Stimulated activated CD8-positive, alpha-beta memory T cell treated with anti-CD3 and anti-CD28 coated beads, Interleukin-12 subunit alpha, Interleukin-12 subunit beta, amount 100 ng/mL, for 24 hours (primary cell): ENCODE results near the gene SAMHD1.
"Not testable (repeated sequence)": the region's sequence is repeated elsewhere in the genome, so short reads cannot be mapped to it uniquely, and the experiment has no call there.

Source experiments
- DNase-seq: peaks from one replicate; pipeline ENCODE4 v3.0.0-alpha.2; 2020; ENCODE audit errors: extremely low read depth

Gene SAMHD1

DNA sequence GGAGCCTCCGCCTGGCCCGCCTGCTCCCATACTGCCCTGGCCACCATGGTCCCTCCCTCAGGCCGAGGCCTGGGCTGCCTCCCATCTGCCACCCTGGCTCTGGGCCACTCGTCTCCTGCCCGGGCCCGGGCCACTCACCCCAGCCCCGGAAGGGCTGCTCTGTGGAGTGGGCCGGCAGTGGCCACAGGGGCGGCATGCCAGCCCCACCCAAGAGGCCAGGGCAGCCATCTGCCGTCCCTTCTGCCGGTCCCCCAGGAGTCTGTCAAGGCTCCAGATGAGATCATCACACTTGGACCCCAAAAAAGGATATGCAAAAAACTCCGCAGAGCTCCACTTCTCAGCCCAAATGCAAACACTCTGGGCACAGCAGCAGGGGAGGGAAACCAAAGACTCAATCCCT is 99.3 kb downstream of the SAMHD1 start:
- DNase-seq, result no peak

DNA sequence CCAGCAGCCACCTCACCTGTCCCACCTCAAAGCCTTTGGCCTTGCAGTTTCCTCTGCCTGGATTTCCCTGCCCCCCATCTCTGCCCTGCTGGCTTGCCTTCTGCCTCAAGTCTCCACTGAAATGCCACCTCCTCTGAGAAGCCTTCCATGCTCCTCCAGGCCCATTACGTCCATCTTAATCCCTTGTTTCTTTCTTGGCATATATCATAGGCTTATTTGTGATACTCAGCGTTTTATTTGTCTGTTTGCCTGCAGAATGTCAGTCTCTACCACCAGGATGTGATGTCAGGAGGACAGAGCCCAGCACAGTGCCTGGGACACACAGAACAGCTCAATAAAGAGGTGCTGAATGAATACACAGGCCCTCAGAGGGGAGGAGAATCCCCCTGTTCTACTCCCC is 100.0 kb downstream of the SAMHD1 start:
- no peak for DNase-seq

DNA sequence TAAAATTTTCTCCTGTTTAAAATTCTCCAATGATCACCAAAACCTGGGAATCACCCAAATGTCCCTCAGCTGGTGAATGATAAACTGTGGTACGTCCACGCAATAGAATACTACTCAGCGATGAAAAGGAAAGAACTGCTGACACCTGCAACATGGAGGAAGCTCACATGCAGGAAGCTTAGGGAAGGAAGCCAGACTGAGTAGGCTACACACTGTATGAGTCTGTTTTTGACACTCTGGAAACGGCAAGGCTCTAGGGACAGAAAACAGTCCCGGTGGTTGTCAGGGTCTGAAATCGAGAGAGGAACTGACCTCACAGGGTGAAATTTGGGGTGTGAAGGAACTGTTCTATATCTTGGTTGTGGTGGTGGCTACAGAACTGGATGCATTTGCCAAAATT is 100.7 kb downstream of the SAMHD1 start:
- no peak for DNase-seq

DNA sequence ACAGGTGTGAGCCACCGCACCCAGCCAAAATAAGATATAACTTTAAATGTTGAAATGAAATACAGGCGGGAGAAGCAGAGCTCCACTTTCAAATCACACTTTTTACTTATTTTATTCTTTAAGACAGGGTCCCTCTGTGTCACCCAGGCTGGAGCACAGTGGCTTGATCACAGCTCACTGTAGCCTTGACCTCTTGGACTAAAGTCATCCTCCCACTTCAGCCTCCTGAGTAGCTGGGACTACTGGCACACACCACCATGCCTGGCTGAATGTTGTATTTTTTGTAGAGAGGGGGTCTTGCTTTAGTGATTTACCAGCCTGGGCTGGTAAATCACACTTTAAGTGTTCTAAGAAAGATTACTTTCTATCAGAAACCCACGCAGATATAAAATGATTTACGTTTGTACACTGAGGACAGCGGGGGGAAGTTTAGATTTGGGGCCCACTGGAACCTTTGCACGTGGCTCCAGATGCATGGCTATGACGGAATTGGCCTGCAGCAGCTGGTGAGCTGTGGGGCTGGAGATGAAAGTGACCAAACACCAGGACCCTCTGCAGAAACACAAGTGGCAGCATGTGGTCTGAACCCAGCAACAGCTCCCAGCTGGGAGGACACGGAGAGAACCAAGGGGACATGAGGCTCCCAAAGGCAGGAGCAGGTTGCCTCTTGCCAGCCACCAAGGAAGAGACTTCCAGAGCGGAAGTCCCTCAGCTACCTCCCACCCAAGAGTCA is 102.0 kb downstream of the SAMHD1 start:
- no peak for DNase-seq

DNA sequence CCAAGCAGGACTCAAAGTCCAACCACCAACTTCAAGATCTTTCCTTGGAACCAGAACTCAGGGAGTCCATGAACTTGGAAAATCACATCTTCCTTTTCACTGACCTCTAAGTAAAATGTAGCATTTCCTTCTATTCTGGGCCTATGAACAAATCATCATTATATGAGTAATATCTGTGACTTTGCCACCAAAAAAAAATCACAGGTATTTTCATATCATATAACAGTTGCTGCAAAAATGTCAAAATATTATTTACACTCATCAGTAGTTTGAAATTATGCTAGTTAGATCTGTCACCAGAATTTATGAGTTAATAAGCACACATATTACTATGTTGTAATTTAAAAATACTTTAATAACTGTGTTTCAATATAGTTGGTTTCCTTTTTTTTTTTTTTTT is 102.8 kb downstream of the SAMHD1 start:
- no peak for DNase-seq

DNA sequence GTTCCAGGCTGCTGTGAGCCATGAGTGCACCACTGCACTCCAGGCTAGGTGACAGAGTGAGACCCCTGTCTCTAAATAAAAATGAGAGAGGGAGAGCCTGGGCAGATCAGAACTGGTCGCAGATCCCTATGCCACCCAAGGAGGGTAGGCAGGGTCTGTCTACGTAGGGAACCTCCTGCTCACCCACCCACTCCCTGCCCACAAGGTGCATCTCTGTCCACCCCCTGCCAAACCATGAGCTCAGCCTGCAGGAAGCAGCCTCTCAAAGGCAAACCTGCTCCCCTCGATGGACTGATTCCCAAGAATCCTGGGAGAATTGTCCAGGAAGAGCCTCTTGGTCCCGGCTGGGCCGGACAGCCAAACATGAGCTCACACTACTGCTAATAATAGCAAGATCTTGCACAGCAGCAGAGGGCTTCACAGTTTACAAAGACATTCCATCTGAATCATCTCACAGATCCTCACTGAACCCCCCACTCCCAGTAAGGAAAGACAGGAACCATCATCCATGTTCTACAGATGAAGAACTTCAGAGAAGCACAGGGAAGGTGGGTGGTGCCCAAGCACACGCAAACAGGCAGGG is 103.3 kb downstream of the SAMHD1 start:
- DNase-seq, result no peak

DNA sequence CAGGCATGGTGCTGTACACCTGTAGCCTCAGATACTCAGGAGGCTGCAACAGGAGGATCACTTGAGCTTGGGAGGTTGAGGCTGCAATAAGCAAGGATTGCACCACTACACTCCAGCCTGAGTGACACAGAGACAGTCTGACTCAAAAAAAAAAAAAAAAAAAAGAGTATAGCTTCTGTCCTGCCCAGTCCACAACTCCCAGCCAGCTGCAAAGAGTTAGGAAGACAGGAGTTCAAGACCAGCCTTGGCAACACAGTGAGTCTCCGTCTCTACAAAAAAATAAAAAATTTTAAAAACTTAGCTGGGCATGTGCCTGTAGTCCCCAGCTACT is 103.8 kb downstream of the SAMHD1 start:
- no peak for DNase-seq

DNA sequence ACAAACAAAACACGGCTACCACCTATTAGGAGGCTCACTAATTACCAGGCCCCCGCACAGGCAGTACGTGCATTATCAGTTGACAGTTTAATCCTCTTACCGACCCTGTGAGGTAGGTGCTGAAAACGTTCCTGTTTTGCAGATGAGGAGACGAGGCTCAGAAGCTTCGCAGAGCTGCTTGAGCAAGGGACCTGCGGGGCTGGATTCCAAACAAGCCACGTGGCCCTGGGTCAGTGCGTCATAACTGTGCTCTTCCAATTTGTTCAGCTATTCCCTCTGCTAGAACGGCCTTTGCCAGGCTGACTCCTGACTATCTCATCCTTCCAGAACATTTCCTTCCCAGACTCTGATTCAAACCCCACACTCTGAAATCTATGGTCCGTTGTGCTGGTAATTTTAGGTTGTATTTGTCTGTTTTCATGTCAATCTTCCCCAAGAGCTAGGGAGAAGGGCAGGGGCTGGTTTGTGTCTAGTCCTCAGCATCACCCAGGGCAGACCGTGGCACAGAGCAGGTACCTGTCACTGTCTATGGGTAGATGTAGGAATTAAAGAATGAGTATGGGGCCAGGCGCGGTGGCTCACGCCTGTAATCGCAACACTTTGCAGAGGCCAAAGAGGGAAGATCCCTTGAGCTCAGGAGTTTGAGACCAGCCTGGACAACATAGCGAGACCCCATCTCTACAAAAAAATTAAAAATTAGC is 104.3 kb downstream of the SAMHD1 start:
- no peak for DNase-seq

DNA sequence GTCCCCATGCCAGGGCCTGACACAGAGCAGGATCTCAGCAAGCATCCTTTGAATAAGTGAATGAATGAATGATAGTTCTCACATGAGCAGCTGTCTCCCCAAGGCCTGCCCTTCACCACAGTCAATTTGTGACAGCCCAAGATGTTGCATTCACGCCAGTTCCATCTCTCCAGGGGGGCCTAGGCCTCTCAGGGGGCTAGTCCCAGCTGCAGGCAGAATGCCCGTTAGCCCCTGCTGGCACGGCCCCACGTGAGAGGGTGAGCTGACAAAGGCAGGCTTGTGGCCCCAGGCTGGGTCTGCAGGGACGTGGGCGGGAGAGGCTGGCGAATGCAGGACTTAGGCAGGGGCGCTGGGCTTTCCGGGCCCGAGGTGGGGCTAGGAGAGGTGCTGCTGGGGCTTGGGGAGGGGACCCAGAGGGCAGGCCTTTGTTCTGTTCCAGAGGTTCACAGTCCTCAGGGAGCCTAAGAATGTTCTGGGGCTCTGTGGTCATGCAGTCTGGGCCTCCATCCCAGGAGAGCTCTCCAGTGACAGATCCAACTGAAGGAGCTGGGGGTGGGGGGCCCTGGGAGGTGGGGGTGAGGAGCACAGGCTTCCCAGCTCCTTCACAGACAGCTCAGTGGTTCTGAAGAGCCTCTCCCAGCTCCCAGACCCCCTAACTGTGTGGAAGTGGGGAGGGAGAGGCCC is 106.1 kb downstream of the SAMHD1 start:
- no peak for DNase-seq

DNA sequence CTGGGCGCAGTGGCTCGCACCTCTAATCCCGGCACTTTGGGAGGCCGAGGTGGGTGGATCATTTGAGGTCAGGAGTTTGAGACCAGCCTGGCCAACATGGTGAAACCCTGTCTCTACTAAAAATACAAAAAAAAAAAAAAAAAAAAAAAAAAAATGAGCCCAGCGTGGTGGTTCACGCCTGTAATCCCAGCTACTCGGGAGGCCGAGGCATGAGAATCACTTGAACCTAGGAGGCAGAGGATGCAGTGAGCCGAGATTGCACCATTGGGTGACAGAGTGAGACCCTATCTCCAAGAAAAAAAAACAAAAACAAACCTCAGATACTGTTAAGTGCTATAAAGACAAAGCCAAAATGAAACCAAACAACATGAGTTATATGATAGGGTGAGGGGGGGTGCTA is 110.5 kb downstream of the SAMHD1 start:
- not testable (repeated sequence) for DNase-seq
